Thymus (tissue), 11 donors: ENCODE results near the gene RPUSD3. TPM values are rescaled to one million over a fixed set of nuclear protein-coding genes. Genes with fewer than 3 reads are reported as not detected.
A peak's percentile ranks its signal among the peaks of the same experiment; 100 is the strongest.

Experiments
- DNase-seq, 9 donors: peaks; one replicate each; pipeline ENCODE4 v3.0.0-alpha.2; 2013; ENCODE audit warnings: low spot score in 9 of 9, low read depth in 6 of 9, missing footprints in 1 of 9
- H3K27ac ChIP-seq, 2 donors: one replicate each; pipeline ENCODE4 v1.5.1; 2013; ENCODE audit warnings: control low read depth in 1 of 2, low read depth in 1 of 2, low read length in 1 of 2, mild to moderate bottlenecking in 1 of 2, moderate library complexity in 1 of 2
- H3K27me3 ChIP-seq, 2 donors: one replicate each; pipeline ENCODE4 v1.5.1; 2013; ENCODE audit warnings: low read length in 1 of 2; ENCODE audit not compliant: control insufficient read depth in 2 of 2, insufficient read depth in 1 of 2
- H3K36me3 ChIP-seq, 2 donors: one replicate each; pipeline ENCODE4 v1.5.1; 2013; ENCODE audit warnings: low read length in 1 of 2, mild to moderate bottlenecking in 1 of 2, moderate library complexity in 1 of 2; ENCODE audit not compliant: control insufficient read depth in 2 of 2, insufficient read depth in 2 of 2
- H3K4me1 ChIP-seq, 2 donors: one replicate each; pipeline ENCODE4 v1.5.1; 2013; ENCODE audit warnings: low read length in 2 of 2; ENCODE audit not compliant: control insufficient read depth in 2 of 2, insufficient read depth in 2 of 2
- H3K4me3 ChIP-seq, 2 donors: one replicate each; pipeline ENCODE4 v1.5.1; 2013; ENCODE audit warnings: low read length in 2 of 2, control low read depth in 1 of 2, mild to moderate bottlenecking in 1 of 2
- H3K9me3 ChIP-seq, 2 donors: one replicate each; pipeline ENCODE4 v1.5.1; 2013; ENCODE audit warnings: low read length in 1 of 2, mild to moderate bottlenecking in 1 of 2; ENCODE audit not compliant: control insufficient read depth in 2 of 2, insufficient read depth in 1 of 2
- WGBS: extraction: QIAGEN DNeasy Blood & Tissue Kit; methylation state at CpG from one replicate; pipeline ENCODE4 v1.1.7; 2013; 5-methylcytosine and 5-hydroxymethylcytosine counted together
- polyA plus RNA-seq: library from polyadenylated mRNA; stranded (reverse); fragments of 200-250 nt; gene quantifications from one replicate; pipeline ENCODE4 v1.2.3, GENCODE V29; 2013
- total RNA-seq: library from RNA; stranded (reverse); fragments of 120-200 nt; gene quantifications from one replicate; pipeline ENCODE4 v1.2.4, GENCODE V29; 2013
- donor health status: healthy.

RPUSD3 gene
- total and polyA plus RNA-seq, 2 donors: 25.0 to 25.5 TPM

DNA sequence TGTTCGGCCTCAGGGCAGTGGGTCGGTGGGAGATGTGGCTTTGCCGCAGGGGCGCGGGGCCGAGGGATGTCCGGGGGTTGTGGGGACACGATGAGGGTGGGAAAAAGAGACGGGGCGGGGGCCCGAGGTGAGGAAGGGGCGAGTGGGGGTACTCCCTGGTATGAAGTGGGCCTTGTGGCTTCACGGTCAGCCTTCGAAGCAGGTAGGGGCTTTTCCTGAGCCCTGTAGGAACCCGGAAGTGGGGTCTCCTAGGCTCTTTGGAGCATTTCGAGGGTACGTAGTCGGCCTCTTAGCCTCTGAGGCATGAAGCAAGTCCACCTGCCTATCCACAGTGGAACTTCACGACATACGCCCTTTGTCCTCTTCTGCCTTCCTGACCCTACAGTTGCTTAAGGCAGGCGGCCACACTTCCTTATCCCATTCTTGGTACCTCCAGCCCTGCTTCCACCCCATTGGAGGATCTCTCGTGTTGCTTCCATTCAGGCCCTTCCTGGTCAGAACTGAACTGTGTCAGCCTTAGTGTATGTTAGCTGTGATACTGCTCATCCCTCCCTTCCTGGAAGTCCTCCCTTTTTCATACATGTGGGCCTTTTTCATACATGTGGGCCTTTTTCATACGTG lies 50.5 kb downstream of the RPUSD3 start:
- H3K4me3 ChIP-seq: peak overlapping the region; percentile 82 to 91
- peaks cover 0 to 1% of the 10 kb centered on the region in 2 donors for H3K9me3 ChIP-seq
- peaks cover 32 to 37% of the 10 kb centered on the region in 2 donors for H3K36me3 ChIP-seq
- DNase-seq: peak in 1 of 9 donors; percentile 53
- peaks cover 15 to 24% of the 10 kb centered on the region in 2 donors for H3K4me1 ChIP-seq
- peak overlapping the region; percentile 89 to 99 for H3K27ac ChIP-seq
- WGBS: 2% methylated on average over 23 of the region's 23 CpGs
- H3K27me3 ChIP-seq: no peaks in the 10 kb centered on the region

- Histone ChIP-seq H3K4me3 (peak within 1 kb of the TSS; percentile 82 to 91), H3K4me1 (peaks cover 15 to 29% of the 10 kb centered on the region in 2 donors), H3K9me3 (peaks cover 0 to 1% of the 10 kb centered on the region in 2 donors), H3K27me3 (no peaks in the 10 kb centered on the region), H3K27ac (peak within 1 kb of the TSS; percentile 89 to 99), H3K36me3 (peaks cover 32 to 34% of the 10 kb centered on the region in 2 donors)
- WGBS: under 1% methylated on average over 65 of the region's 65 CpGs
- DNase-seq: peak; percentile 88 to 98 (median 95)
Measured at GRCh38 chr3:9792405-9793160, 51.2 kb downstream of the RPUSD3 start, which contains the start of the genes ARPC4 and TADA3. ARPC4 (plus strand) TSS chr3:9793082; CDS start chr3:9793122, 40 bp downstream. TADA3 (minus strand) TSS chr3:9792473; CDS start chr3:9791466, 1,007 bp downstream.

DNA sequence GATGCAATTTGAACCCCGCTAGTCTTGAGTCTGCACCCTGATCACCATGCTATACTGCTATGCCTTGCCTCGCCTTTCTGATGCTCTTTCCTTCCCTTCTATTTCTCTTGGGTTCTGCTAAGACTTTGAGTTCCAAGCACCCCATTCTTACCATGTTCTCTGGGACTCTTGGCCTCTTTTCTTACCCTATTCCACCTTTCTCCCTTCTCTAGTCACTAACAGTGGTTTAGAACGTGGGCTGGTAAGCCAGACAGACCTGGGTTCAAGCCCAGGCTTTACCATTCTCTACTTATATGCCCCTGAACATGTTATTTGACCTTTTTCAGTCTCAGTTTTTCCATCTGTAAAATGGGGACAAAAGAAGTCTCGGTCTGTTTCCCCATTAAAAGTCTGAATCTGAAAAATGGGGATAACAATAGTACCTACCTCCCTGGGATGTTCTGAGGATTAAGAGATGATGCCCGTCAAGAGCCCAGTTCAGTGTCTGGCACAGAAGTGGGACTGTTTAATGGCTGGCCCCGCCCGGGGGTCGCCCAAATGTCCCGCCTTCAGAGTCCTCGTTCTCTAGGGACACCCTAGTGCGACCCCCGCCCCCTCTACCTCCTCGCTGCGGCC lies 51.9 kb downstream of the RPUSD3 start:
- peaks cover 30 to 31% of the 10 kb centered on the region in 2 donors for H3K36me3 ChIP-seq

GRCh38 chr3:9791127-9791526 lies 52.7 kb downstream of the RPUSD3 start:
- 99% methylated on average over 11 of the region's 11 CpGs for WGBS
- peaks cover 0 to 1% of the 10 kb centered on the region in 2 donors for H3K9me3 ChIP-seq
- H3K4me1 ChIP-seq: peaks cover 15 to 27% of the 10 kb centered on the region in 2 donors
- DNase-seq: no peak
- peaks cover 33 to 36% of the 10 kb centered on the region in 2 donors for H3K36me3 ChIP-seq
- H3K27me3 ChIP-seq: no peaks in the 10 kb centered on the region
- no peak overlapping the region for H3K4me3 ChIP-seq
- peak overlapping the region in 1 of 2 donors; percentile 25 for H3K27ac ChIP-seq

More for the DNA sequence above, 51.9 kb downstream of the RPUSD3 start:
- Histone ChIP-seq H3K4me3 (peak overlapping the region; percentile 82 to 91), H3K27ac (peak overlapping the region; percentile 89 to 99), H3K4me1 (peaks cover 15 to 30% of the 10 kb centered on the region in 2 donors), H3K27me3 (no peaks in the 10 kb centered on the region), H3K9me3 (peaks cover 0 to 1% of the 10 kb centered on the region in 2 donors)
- DNase-seq: no peak
- 16% methylated on average over 14 of the region's 14 CpGs for WGBS

Other genes with a start within 250 kb of the RPUSD3 start
- 35.2 TPM for gene MTMR14, start 194.5 kb downstream of the RPUSD3 start, total RNA-seq
- 35.3 TPM for gene MTMR14, start 194.5 kb downstream of the RPUSD3 start, polyA plus RNA-seq
- 0.14 TPM for gene CPNE9, start 140.2 kb downstream of the RPUSD3 start, total RNA-seq
- 0.27 TPM for gene CPNE9, start 140.2 kb downstream of the RPUSD3 start, polyA plus RNA-seq
- gene BRPF1, start 112.3 kb downstream of the RPUSD3 start, total RNA-seq: 19.1 TPM
- 11.9 TPM for gene BRPF1, start 112.3 kb downstream of the RPUSD3 start, polyA plus RNA-seq
- 20.7 TPM for gene OGG1, start 94.1 kb downstream of the RPUSD3 start, total RNA-seq
- gene OGG1, start 94.1 kb downstream of the RPUSD3 start, polyA plus RNA-seq: 16.6 TPM
- 9.2 TPM for gene CAMK1, start 74.1 kb downstream of the RPUSD3 start, total RNA-seq
- 11.9 TPM for gene CAMK1, start 74.1 kb downstream of the RPUSD3 start, polyA plus RNA-seq
- gene TADA3, start 51.5 kb downstream of the RPUSD3 start, total RNA-seq: 43.6 TPM
- 47.6 TPM for gene TADA3, start 51.5 kb downstream of the RPUSD3 start, polyA plus RNA-seq
- 187 TPM for gene ARPC4, start 50.9 kb downstream of the RPUSD3 start, total RNA-seq
- gene ARPC4, start 50.9 kb downstream of the RPUSD3 start, polyA plus RNA-seq: 106 TPM
- gene TTLL3, start 33.7 kb downstream of the RPUSD3 start, total RNA-seq: 10.4 TPM
- gene TTLL3, start 33.7 kb downstream of the RPUSD3 start, polyA plus RNA-seq: 84.0 TPM
- 0.14 TPM for gene CIDEC, start 36.2 kb upstream of the RPUSD3 start, total RNA-seq
- 0.91 TPM for gene CIDEC, start 36.2 kb upstream of the RPUSD3 start, polyA plus RNA-seq
- 24.2 TPM for gene JAGN1, start 46.6 kb upstream of the RPUSD3 start, total RNA-seq
- gene JAGN1, start 46.6 kb upstream of the RPUSD3 start, polyA plus RNA-seq: 37.5 TPM
- 5.9 TPM for gene IL17RE, start 58.8 kb upstream of the RPUSD3 start, total RNA-seq
- 3.6 TPM for gene IL17RE, start 58.8 kb upstream of the RPUSD3 start, polyA plus RNA-seq
- gene IL17RC, start 73.1 kb upstream of the RPUSD3 start, total RNA-seq: 5.7 TPM
- gene IL17RC, start 73.1 kb upstream of the RPUSD3 start, polyA plus RNA-seq: 17.5 TPM
- 19.9 TPM for gene CRELD1, start 89.8 kb upstream of the RPUSD3 start, total RNA-seq
- gene CRELD1, start 89.8 kb upstream of the RPUSD3 start, polyA plus RNA-seq: 36.4 TPM
- gene PRRT3, start 108.4 kb upstream of the RPUSD3 start, total RNA-seq: 1.4 TPM
- 1.6 TPM for gene PRRT3, start 108.4 kb upstream of the RPUSD3 start, polyA plus RNA-seq
- 39.3 TPM for gene EMC3, start 142.8 kb upstream of the RPUSD3 start, total RNA-seq
- gene EMC3, start 142.8 kb upstream of the RPUSD3 start, polyA plus RNA-seq: 35.2 TPM
- gene FANCD2, start 182.4 kb upstream of the RPUSD3 start, total RNA-seq: 25.5 TPM
- 6.6 TPM for gene FANCD2, start 182.4 kb upstream of the RPUSD3 start, polyA plus RNA-seq